Stimulated activated CD8-positive, alpha-beta memory T cell treated with anti-CD3 and anti-CD28 coated beads, Interleukin-7, amount 100 ng/mL, for 24 hours (primary cell): ENCODE data around the gene ENGASE.
"Not testable (repeated sequence)": the region's sequence is repeated elsewhere in the genome, so short reads cannot be mapped to it uniquely, and the experiment has no call there.

ENCODE experiments used
- DNase-seq: peaks from one replicate; pipeline ENCODE4 v3.0.0-alpha.2; 2020; ENCODE audit warnings: low read depth

Gene ENGASE

GRCh38 chr17:79074649-79075445 lies at the start of gene ENGASE:
Gene ENGASE (plus strand): TSS chr17:79074824. CDS start chr17:79074945, 121 bp downstream.
- peak; percentile 72 for DNase-seq

GRCh38 chr17:79024901-79025737 lies 49.5 kb upstream of the ENGASE start:
- no peak for DNase-seq

DNA sequence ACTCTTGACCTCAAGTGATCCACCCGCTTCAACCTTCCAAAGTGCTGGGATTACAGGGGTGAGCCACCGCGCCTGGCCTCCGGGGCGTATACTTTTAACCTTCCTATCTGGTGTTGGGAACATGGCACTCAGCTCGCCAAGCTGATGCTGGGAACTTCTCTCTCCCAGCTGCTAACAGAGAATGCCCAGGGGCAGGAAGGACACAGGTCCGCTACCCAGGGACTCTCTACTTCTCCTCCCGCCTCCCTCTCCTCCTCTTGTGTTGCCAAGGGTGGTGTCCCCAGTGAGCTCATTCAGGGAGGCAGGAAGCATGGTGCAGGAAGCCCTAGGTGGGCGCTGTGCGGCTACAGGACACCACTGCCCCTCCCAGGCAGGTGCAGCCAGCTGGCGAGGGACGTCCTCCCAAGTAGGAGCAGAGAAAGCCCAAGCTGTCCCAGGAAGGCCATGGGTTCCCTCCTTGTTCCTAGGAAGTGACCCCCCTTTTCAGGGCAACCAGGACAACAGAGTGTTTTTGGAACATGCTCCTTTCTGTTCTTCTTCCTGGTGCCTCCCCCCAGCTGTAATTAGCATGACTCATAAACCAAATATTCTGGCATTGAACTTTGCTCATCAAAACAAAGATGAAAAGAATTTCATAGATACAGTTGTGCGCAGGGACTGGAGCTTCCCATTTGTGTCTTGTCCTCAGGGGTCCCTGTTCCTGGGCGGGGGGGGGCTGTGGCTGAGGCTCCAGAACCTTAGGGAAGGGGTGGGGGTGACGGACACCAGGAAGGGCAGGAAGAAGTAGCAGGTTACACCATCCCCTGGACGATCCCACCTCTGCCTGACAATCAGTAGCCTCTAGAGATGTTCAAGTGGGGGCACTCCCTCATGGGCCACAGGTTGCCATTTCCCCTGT lies 48.0 kb upstream of the ENGASE start:
- DNase-seq: no peak

- DNase-seq: no peak
Measured at GRCh38 chr17:79027274-79027924, 47.2 kb upstream of the ENGASE start.

- no peak for DNase-seq
Measured at GRCh38 chr17:79027925-79028491, 46.6 kb upstream of the ENGASE start.

- DNase-seq: no peak
Measured at GRCh38 chr17:79028496-79029326, 45.9 kb upstream of the ENGASE start.

- DNase-seq: no peak
Measured at GRCh38 chr17:79029327-79030009, 45.2 kb upstream of the ENGASE start.

GRCh38 chr17:79030636-79031035 lies 44.0 kb upstream of the ENGASE start:
- not testable (repeated sequence) for DNase-seq

DNA sequence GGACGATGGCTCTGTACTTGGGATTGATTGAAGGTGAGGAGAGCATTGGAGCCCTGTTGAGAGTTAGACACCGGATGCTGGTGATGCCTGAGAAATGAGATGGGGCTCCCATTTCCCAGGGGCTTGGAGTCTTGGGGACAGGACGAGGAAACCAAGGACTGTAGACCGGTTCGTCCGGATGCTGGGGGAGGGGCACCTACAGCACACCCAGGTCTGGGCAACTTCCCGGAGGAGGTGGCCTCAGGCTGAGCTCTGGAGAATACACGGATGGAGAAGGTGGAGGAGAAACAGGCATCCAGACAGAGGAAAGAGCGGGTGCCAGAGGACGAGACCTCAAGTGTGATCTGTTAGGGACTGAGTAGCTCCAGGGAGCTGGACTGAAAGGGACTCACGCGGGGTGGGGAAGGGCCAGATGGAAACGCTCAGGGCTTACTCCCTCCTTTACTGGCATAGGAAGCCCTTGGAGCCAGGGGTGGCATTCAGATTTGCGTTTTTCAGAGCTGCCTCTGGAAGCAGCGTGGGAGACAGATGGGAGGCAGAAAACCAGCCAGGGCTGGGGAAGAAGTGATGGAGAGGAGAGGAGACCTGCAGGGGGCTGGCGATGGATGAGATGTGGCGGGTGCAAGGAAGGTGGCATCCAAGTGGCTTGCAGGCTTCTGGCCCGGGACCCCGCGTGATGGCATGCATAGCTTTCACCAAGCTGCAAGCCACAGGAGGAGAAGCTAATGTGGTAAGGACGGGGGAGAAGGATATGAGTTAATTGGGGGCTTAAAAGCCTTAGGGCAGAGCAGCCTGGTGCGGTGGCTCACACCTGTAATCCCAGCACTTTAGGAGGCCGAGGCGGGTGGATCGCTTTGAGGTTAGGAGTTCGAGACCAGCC lies 42.4 kb upstream of the ENGASE start:
- DNase-seq: no peak

GRCh38 chr17:79033046-79033616 lies 41.5 kb upstream of the ENGASE start:
- no peak for DNase-seq

GRCh38 chr17:79033741-79034501 lies 40.7 kb upstream of the ENGASE start:
- DNase-seq: no peak

GRCh38 chr17:79034931-79035485 lies 39.6 kb upstream of the ENGASE start:
- DNase-seq: no peak

DNA sequence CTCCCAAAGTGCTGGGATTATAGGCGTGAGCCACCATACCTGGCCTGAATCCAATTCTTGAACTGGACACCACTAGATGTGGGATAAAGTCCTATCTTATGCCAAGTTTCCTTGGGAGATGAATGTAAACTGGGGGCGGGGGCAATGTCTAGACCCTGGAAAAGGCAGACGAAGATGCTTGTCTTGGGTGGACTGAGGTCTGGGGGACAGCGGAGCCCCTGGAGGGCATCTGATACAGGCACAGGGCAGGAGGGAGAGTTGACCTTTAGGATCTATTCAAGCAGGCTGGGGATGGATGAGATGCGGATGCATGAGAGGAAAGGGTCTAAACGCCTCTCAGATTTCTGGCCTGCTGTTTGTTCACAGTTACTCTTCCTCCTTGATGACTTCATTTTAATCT lies 38.9 kb upstream of the ENGASE start:
- no peak for DNase-seq

DNA sequence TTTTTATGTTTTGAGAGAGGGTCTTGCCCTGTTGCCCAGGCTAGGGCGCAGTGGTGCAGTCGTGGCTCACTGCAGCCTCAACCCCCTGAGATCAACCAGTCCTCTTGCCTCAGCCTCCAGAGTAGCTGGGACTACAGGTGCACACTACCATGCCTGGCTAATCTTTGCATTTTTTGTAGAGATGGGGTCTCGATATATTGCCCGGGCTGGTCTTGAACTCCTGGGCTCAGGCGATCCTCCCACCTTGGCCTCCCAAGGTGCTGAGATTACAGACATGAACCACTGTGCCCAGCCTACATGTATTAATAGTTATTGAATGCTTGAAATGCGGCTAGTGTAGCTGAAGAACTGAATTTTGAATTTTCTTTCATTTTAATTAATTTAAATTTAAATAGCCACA lies 38.4 kb upstream of the ENGASE start:
- no peak for DNase-seq

DNA sequence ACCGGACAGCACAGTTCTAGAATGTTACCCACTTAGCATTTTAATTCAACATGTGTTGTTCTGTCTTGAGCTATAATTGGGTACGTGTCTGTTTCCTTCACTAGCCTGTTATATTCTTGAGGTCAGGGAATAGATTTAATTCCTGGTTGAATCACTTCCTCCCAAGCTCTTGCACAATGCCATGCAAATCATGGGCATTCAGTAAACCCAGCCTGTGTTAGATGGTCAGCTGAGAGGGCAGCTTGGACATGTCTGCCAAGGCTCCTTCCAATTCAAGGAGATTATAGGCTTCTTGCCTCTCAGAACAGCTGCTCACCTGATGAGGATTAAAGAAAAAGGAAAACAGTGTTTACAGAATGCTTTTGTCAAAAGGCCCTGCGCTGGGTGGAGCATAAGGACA lies 38.0 kb upstream of the ENGASE start:
- no peak for DNase-seq

GRCh38 chr17:79038545-79039135 lies 36.0 kb upstream of the ENGASE start:
- DNase-seq: no peak

DNA sequence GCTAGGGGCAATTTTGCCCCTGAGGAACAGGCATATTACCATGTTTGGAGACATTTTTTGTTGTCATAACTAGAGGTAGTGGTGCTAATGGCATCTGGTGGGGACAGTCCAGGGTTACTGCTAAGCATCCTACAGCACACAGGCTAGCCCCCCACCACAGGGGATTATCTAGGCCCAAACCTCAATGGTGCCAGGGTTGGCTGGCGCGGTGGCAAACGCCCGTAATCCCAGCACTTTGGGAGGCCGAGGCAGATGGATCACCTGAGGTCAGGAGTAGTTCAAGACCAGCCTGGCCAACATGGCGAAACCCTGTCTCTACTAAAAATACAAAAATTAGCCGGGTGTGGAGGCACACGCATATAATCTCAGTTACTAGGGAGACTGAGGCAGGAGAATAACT lies 35.5 kb upstream of the ENGASE start:
- no peak for DNase-seq
